Measurements from ENCODE around the gene BTG2. TPM values are rescaled to one million over a fixed set of nuclear protein-coding genes. Genes with fewer than 3 reads are reported as not detected.

The BTG2 gene
- total RNA-seq, 2 donors from 2014 or later, result 91.3 to 340 TPM

GRCh38 chr1:203325418-203326091, 20.2 kb downstream of the BTG2 start:
- peaks cover 55% of the 10 kb centered on the region for H3K4me1 Mint-ChIP-seq
- H3K4me3 Mint-ChIP-seq, result peak overlapping the region; percentile 85
- peaks cover 5% of the 10 kb centered on the region for H3K36me3 Mint-ChIP-seq (ENCODE audit: low read depth)
- H3K27me3 Mint-ChIP-seq, result no peaks in the 10 kb centered on the region
- ATAC-seq (replicated peaks), result no peak
- H3K27ac Mint-ChIP-seq, result peak overlapping the region; percentile 87
- H3K9me3 Mint-ChIP-seq, result no peaks in the 10 kb centered on the region

- peak; percentile 83 for ATAC-seq (replicated peaks)
- H3K9me3 Mint-ChIP-seq, result no peaks in the 10 kb centered on the region
- H3K4me3 Mint-ChIP-seq, result peak overlapping the region; percentile 85
Observed at GRCh38 chr1:203326830-203327683, 21.7 kb downstream of the BTG2 start.

GRCh38 chr1:203327684-203328457, 22.6 kb downstream of the BTG2 start:
- Mint-ChIP-seq H3K36me3 (ENCODE audit: low read depth) (peaks cover 5% of the 10 kb centered on the region), H3K9me3 (no peaks in the 10 kb centered on the region), H3K27me3 (no peaks in the 10 kb centered on the region), H3K27ac (peak overlapping the region; percentile 96), H3K4me3 (peak overlapping the region; percentile 85), H3K4me1 (peaks cover 36% of the 10 kb centered on the region)
- ATAC-seq (replicated peaks), result peak; percentile 69

More at GRCh38 chr1:203326830-203327683, 21.7 kb downstream of the BTG2 start:
- no peaks in the 10 kb centered on the region for H3K27me3 Mint-ChIP-seq
- H3K27ac Mint-ChIP-seq, result peak overlapping the region; percentile 96
- peaks cover 44% of the 10 kb centered on the region for H3K4me1 Mint-ChIP-seq
- peaks cover 5% of the 10 kb centered on the region for H3K36me3 Mint-ChIP-seq (ENCODE audit: low read depth)

- Mint-ChIP-seq H3K4me3 (peak overlapping the region; percentile 85), H3K27ac (peak overlapping the region; percentile 96), H3K36me3 (ENCODE audit: low read depth) (peaks cover 5% of the 10 kb centered on the region), H3K27me3 (no peaks in the 10 kb centered on the region), H3K9me3 (no peaks in the 10 kb centered on the region), H3K4me1 (peaks cover 28% of the 10 kb centered on the region)
- ATAC-seq (replicated peaks), result no peak
Observed at GRCh38 chr1:203328714-203329122, 23.4 kb downstream of the BTG2 start.

- Mint-ChIP-seq H3K27me3 (no peaks in the 10 kb centered on the region), H3K36me3 (ENCODE audit: low read depth) (peaks cover 5% of the 10 kb centered on the region), H3K4me3 (no peak overlapping the region), H3K4me1 (peaks cover 22% of the 10 kb centered on the region), H3K9me3 (no peaks in the 10 kb centered on the region), H3K27ac (peak overlapping the region; percentile 44)
- ATAC-seq (replicated peaks), result no peak
Observed at GRCh38 chr1:203331224-203331623, 25.9 kb downstream of the BTG2 start.

GRCh38 chr1:203335503-203335902, 30.2 kb downstream of the BTG2 start:
- no peaks in the 10 kb centered on the region for H3K9me3 Mint-ChIP-seq
- H3K4me1 Mint-ChIP-seq, result peaks cover 21% of the 10 kb centered on the region
- H3K27ac Mint-ChIP-seq, result peak overlapping the region; percentile 25
- H3K27me3 Mint-ChIP-seq, result peaks cover 5% of the 10 kb centered on the region
- H3K36me3 Mint-ChIP-seq (ENCODE audit: low read depth), result no peaks in the 10 kb centered on the region
- ATAC-seq (replicated peaks), result no peak
- peak overlapping the region; percentile 49 for H3K4me3 Mint-ChIP-seq

GRCh38 chr1:203336097-203336496, 30.8 kb downstream of the BTG2 start:
- no peak for ATAC-seq (replicated peaks)
- Mint-ChIP-seq H3K4me3 (peak overlapping the region; percentile 49), H3K4me1 (peaks cover 21% of the 10 kb centered on the region), H3K27me3 (peaks cover 5% of the 10 kb centered on the region), H3K36me3 (ENCODE audit: low read depth) (no peaks in the 10 kb centered on the region), H3K9me3 (no peaks in the 10 kb centered on the region), H3K27ac (peak overlapping the region; percentile 25)

GRCh38 chr1:203338335-203339036, 33.2 kb downstream of the BTG2 start:
- Mint-ChIP-seq H3K4me3 (no peak overlapping the region), H3K36me3 (ENCODE audit: low read depth) (no peaks in the 10 kb centered on the region), H3K27me3 (peaks cover 16% of the 10 kb centered on the region), H3K27ac (no peak overlapping the region), H3K4me1 (peaks cover 17% of the 10 kb centered on the region), H3K9me3 (no peaks in the 10 kb centered on the region)
- peak; percentile 72 for ATAC-seq (replicated peaks)

- Mint-ChIP-seq H3K4me1 (peaks cover 16% of the 10 kb centered on the region), H3K9me3 (no peaks in the 10 kb centered on the region), H3K36me3 (ENCODE audit: low read depth) (no peaks in the 10 kb centered on the region), H3K27ac (peak overlapping the region; percentile 10), H3K27me3 (peaks cover 22% of the 10 kb centered on the region), H3K4me3 (no peak overlapping the region)
- peak; percentile 86 for ATAC-seq (replicated peaks)
Observed at GRCh38 chr1:203340112-203340790, 34.9 kb downstream of the BTG2 start.

GRCh38 chr1:203342192-203342940, 37.0 kb downstream of the BTG2 start:
- H3K4me3 Mint-ChIP-seq, result peak overlapping the region; percentile 29
- H3K27me3 Mint-ChIP-seq, result peaks cover 25% of the 10 kb centered on the region
- peak; percentile 59 for ATAC-seq (replicated peaks)
- H3K4me1 Mint-ChIP-seq, result peaks cover 6% of the 10 kb centered on the region
- H3K27ac Mint-ChIP-seq, result no peak overlapping the region
- H3K9me3 Mint-ChIP-seq, result no peaks in the 10 kb centered on the region
- no peaks in the 10 kb centered on the region for H3K36me3 Mint-ChIP-seq (ENCODE audit: low read depth)

- Mint-ChIP-seq H3K27me3 (peaks cover 32% of the 10 kb centered on the region), H3K4me1 (no peaks in the 10 kb centered on the region), H3K36me3 (ENCODE audit: low read depth) (no peaks in the 10 kb centered on the region), H3K9me3 (no peaks in the 10 kb centered on the region), H3K27ac (no peak overlapping the region), H3K4me3 (no peak overlapping the region)
- ATAC-seq (replicated peaks), result no peak
Observed at GRCh38 chr1:203343956-203344754, 38.8 kb downstream of the BTG2 start.

GRCh38 chr1:203346060-203346768, 40.9 kb downstream of the BTG2 start:
- no peak overlapping the region for H3K4me3 Mint-ChIP-seq
- ATAC-seq (replicated peaks), result no peak
- H3K27me3 Mint-ChIP-seq, result peaks cover 31% of the 10 kb centered on the region
- no peaks in the 10 kb centered on the region for H3K9me3 Mint-ChIP-seq
- no peaks in the 10 kb centered on the region for H3K36me3 Mint-ChIP-seq (ENCODE audit: low read depth)
- no peaks in the 10 kb centered on the region for H3K4me1 Mint-ChIP-seq
- H3K27ac Mint-ChIP-seq, result no peak overlapping the region
